OCI-M2 (cell line): Measurements from ENCODE around the gene MT1B.
A peak's percentile ranks its signal among the peaks of the same experiment; 100 is the strongest.

Experiments
- DNase-seq: peaks from one replicate; lab custom pipeline; 2025; ENCODE audit not compliant: unreplicated experiment; lab: John Stamatoyannopoulos, UW

MT1B gene

DNA sequence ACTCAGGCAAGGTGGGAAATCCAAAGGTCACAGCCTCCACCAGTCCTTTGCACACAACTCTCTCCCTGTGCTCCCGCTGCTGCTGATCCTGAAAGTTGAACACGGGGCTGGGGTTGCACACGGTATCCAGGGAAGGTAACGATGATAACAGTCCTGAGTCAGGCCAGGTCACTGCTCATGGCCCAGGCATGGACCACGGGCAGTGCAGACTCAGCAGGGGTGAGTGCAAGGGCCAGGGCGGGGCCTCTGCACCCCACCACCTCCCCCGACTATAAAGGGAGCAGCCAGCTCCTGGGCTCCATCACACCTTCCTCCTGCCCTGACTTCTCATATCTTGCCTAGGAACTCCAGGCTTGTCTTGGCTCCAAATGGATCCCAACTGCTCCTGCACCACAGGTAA is at the start of gene MT1B:
TSS of gene MT1B (plus strand) at position 301 of the 400 bp plus-strand sequence. CDS start at position 369, 68 bp downstream.
- no peak for DNase-seq

DNA sequence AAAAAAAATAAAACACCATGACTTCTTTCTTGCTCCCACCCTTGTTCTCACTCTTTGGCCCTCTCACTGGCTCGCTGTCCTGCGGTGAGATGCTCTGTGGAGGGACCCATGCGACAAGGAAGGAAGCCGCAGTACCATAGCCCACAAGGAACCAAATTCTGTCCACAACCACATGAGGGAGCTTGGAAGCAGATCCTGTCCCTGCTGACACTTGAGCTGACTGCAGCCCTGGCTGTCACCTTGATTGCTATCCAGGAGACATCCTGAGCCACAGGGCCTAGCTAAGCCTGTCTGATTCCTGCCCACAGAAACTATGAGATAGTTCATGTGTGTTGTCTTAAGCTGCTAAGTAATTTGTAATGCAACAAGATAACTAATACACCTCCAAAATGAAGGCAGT is 48.1 kb upstream of the MT1B start:
- no peak for DNase-seq

DNA sequence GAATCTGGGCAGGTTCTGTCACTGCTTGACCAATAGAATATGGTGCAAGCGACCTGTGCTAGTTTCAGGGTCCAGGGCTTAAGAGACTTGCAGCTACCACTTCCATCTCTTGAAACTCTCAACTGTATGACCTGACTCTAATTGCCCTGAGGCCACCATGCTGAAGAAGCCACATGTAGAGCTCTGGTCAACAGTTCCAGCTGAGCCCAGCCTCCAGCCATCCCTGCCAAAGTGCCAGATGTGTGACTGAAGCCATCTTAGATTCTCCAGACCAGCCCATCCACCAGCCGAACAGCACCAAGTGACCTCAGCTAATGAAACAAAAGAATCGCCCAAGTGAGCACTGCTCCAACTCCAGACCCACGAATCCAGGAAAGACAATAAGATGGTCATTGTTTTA is 46.7 kb upstream of the MT1B start:
- DNase-seq, result no peak

DNA sequence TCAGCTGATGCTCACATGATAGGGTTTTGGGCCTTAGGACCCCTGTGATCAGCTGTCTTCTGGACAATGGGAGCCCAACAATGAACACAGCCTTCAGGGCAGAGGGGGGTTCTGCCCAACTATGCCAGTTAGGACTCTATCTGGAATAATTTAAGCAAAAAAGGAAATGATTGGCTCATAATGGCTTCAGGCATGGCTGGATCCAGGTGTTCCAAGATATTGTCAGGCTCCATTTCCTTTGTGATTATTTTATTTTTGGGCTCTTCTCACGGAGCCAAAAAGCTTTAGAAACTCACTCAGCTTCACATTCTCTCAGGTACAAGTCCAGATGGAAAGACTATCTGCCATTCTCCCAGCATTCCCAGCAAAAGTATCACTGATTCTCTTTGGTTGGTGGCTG is 46.2 kb upstream of the MT1B start:
- DNase-seq, result no peak

DNA sequence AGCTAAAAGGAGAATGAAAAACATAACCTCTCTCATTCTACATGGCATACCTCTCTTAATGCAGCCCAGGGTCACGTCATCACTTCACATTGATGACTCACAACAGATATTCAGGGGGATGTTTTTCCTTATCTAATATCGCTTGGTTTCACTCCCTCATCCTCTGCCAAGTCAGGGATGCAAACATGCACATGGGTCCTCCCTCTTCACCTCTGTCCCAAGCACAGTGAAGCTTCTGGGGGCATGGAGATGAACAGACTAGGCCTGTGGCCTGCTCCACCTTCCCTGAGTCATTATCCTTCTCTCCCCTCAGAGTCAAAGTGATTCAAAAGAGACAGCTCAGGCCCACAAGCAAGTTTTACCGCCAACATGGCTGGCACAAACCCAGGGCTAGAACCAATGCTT is 45.6 kb upstream of the MT1B start:
- DNase-seq, result no peak

DNA sequence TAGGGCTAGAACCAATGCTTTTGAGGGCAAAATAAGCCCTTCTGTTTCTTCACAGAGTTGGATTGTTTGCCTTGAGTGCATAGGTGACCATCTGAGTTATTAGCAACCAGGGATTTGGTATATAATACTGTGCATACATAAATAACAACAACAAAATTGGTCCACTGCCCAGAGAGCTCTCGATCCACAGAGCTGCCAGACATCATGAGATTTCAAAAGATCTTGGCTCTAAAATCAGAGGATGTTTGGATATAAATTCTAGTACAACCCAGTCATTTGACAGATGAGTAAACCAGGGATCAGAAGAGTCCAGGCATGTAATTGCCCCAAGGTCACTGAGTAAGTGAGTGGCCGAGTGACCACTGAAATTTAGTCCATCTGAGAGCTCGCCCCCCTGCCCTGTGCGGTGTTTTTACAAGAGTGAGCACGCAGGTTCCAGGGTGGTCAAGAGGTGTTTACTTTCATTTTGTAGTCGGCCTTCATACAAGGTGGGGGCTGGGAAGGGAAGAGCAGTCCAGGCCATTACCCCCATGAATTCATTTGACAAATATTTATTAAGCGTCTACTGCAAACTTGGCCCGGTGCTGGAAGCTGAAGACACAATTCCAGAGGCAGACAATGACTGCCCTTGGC is 45.1 kb upstream of the MT1B start:
- no peak for DNase-seq

DNA sequence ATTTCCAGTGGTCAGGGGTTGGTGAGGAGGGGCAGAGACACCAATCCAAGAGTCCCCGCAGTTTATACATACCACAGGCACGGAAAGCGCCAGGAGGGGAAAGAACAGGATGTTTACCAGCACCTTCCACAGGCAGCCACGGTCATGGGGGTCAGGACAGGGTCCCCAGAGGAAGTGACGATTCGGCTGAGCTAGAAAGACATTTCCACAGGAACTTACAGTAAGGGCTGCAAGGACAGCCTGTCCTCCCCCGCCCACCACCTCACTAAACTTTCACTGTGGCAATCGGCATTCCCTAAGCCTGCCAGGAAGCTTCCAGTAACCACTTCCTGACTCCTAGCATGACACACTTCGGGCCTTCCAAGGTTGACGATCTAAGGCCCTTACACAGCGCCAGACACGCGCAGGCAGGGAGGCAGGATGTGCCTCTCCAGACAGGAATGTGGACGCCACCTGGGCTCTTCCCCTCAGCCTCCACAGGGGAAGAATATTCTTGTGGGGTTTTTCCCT is 44.5 kb upstream of the MT1B start:
- DNase-seq, result no peak

DNA sequence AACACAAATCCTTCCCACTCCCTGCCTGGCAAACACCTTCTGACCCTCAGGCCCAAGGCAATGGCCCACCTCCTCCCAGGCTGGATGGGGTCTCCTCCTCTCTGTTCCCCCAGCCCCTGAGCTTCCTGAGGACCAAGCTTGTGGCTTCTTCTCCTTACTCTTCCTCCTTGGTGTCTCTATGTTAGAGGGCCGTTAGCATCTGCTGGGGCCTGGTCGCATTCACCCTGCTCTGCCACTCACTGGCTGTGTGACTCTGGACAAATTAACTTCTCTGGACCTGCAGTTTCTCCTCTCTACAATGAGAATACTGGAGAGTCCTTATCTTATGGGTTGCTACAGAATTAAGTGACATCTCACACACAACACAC is 44.0 kb upstream of the MT1B start:
- DNase-seq, result no peak

DNA sequence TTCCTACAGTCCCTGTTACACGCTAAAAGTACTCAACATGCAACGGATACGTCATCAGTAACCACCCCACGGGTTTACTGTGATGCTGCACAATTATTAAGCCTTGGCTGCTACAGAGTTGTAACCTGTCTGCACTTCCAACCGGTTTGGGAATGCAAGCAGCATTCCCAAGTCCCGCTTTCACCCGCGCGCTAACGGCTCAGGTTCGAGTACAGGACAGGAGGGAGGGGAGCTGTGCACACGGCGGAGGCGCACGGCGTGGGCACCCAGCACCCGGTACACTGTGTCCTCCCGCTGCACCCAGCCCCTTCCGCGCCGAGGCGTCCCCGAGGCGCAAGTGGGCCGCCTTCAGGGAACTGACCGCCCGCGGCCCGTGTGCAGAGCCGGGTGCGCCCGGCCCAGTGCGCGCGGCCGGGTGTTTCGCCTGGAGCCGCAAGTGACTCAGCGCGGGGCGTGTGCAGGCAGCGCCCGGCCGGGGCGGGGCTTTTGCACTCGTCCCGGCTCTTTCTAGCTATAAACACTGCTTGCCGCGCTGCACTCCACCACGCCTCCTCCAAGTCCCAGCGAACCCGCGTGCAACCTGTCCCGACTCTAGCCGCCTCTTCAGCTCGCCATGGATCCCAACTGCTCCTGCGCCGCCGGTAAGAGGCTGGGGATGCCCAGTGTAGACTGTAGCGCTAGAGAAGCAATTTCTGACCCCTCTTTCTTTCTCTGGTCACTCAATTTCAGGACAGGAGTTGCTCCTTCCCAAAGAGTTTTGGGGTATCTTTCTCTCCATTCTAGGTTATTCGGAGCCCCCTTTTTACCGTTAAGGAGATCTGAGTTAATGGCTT is 43.4 kb upstream of the MT1B start, which contains the start of gene MT2A:
TSS of gene MT2A (plus strand) at position 542 of the 833 bp plus-strand sequence. CDS start at position 614, 72 bp downstream.
- peak; percentile 68 for DNase-seq

DNA sequence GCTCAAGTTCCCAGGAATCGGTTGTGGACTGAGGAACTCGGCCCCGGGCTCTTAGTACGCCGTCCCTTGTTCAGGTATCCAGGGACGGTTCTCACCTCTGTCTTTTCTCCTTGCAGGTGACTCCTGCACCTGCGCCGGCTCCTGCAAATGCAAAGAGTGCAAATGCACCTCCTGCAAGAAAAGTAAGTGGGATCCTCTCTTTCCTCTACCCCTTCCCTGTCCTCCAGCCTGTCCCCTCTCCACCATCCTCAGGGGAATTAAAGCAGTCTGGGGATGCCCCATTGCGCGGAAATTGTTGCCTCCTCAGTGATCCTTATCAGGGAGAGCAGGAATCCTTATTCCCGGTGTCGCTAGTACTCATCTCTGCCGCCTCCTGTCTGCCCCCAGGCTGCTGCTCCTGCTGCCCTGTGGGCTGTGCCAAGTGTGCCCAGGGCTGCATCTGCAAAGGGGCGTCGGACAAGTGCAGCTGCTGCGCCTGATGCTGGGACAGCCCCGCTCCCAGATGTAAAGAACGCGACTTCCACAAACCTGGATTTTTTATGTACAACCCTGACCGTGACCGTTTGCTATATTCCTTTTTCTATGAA is 42.7 kb upstream of the MT1B start:
- DNase-seq, result no peak

DNA sequence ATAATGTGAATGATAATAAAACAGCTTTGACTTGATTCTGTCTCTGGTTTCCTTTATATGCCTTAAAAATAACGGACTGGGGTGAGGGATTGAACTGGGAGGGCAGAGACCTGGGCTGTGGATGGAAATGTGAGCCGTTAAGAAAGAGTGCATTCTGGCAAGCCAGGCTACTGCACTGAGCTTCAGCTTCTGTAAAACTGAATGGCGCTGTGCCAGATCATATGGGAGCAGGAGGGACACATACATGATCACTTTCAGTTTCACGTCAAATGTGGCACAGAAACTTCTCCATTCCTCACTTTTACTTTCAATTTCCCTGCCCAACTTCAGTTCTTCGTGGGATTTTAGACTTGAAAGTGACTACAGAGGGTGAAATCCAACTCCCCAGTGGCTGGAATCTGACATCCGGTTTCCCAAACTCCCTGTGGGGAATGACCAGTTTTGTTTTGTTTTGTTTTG is 42.2 kb upstream of the MT1B start:
- no peak for DNase-seq

DNA sequence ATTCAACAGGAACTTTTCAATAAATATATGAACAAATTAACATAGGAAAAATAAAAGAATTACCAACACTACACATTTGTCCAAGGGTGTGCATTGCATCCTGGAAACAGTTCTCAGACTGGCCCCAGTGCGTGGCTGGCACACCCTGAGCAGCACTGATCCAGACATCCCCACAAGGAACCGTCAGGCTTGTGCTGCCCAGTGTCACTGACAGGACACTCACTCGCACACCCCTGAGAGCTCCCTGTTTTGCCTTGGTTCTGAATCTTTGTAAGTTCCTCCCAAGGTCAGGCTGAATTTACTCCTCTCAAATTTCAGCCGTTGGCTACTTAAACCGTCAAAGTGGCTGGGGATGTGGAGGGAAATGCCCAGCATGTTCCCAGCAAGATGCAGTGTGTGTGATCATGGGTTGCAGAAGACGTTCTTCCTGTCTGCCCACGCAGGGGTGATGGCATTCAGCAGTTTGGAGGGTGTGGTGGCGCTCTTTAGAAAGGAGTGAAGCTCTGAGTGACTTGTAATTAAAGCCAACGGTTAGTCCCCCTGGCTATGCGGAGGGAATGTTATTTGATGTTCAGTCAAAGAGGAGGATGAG is 41.6 kb upstream of the MT1B start:
- no peak for DNase-seq

DNA sequence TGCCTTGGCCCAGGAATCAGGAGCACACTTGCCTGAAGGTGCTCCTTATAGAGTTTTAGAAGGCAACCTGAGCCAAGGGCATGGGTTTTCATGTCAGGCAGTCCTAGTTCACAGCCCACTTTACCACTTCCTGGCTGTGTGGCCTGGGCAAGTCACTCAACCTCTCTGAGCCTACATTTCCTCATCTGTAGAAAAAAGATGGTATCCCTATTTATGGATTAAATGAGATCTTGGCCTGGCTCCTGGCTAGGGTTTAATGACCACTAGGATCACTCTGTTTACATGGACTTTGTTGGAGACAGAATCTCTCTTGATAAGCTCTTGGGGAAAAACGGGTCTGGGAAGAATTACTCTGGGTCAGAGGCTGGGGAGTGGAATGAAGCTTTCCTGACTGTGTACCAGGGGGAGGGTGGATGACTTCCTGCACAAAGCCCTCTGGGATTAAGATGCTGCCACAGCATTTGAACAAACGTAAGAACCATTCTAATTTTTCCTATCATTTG is 41.0 kb upstream of the MT1B start:
- no peak for DNase-seq

DNA sequence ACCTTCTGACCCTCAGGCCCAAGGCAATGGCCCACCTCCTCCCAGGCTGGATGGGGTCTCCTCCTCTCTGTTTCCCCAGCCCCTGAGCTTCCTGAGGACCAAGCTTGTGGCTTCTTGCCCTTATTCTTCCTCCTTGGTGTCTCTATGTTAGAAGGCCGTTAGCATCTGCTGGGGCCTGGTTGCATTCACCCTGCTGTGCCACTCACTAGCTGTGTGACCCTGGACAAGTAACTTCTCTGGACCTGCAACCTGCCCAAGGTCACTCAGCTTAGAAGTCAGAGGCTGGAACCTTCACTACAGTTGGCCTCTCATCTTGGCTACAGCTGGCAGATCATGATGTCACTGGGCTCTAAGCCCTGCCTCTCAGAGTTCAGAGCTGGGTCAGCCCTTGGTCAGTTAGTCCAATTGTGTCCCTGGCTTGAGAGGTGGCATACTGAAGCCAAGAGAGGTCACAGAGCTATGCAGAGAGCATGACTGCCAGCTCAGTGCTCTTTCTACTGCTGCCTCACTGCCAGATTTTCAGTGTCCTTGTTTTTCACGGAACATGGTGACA is 40.3 kb upstream of the MT1B start:
- no peak for DNase-seq

DNA sequence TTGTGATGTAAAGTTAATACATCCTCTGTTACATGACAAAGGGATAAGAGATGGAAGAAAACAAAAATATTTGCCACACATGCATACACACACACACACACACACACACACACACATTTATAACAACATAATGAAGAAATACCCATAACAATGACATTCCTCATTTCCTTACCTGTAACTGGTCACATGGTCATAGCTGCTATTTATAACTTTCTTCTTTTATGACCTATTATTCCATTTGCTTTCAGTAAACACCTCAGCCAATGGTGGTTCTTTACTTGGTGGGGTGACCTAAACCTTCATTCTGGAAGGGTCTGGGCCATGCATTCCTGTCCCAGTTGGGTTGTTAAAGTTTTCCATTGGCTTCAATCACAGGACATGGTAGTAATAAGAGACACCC is 38.0 kb upstream of the MT1B start:
- no peak for DNase-seq

DNA sequence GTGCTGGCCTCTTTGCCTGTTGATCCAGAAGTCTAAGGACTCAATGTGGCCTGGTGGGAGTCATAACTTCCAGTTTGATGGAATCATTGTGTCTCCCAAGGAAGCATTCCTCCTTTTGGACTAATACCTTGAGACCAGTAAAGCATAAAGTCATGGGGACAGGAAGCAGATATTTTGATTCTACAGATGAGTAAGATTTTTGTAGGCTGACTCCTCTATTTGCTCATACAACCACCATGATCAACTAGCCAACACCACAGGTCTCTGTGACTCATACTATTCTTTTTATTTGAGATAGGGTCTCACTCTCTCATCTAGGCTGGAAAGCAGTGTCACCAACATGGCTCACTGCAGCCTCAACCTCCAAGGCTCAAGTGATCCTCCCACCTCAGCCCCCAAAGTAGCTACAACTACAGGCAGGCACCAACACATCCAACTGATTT is 37.1 kb upstream of the MT1B start:
- no peak for DNase-seq

DNA sequence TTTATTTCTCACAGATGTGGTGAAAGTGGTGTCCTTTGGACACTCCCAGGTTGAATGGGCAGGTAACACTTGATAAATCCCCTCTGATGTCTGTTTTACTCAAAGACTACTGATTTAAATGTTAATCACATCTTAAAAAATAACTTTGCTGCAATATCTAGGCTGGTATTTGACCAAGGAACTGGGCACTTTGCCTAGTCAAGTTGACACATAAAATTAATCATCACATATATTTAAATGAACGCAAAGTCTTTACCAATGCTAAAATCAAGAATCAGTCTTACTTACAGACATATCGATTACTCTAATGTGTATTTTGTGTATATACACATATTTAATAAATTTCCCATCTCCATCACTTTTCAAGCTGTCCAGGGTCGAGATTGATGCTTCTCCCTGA is 36.3 kb upstream of the MT1B start:
- no peak for DNase-seq

DNA sequence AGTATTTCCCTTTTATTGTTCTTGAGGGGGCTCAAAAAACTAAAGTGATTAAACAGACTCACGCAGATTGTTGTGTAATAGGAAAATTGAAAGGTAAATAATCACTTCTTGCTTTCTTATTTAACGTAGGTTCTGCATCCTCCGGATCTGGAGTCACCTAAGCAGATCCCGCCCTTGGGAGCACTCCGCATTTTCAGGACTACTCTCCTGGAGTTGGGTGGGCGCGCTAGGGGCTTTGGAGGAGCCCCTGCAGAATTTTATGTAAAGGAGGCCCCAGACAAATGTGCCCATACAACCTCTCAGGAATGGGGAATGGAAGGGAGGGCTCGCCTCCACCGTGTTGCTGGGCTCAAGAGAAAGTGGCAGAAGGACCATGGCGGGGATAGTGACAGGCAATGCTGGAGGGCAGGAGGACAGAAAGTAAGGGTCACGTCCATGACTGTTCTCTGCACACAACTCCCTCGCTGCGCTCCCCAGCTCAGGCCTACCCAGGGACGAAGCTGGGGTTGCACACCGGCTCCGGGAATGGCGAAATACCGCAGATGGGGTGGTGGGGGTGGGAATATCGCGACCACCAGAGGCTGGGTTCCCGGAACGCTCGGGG is 35.0 kb upstream of the MT1B start:
- no peak for DNase-seq

DNA sequence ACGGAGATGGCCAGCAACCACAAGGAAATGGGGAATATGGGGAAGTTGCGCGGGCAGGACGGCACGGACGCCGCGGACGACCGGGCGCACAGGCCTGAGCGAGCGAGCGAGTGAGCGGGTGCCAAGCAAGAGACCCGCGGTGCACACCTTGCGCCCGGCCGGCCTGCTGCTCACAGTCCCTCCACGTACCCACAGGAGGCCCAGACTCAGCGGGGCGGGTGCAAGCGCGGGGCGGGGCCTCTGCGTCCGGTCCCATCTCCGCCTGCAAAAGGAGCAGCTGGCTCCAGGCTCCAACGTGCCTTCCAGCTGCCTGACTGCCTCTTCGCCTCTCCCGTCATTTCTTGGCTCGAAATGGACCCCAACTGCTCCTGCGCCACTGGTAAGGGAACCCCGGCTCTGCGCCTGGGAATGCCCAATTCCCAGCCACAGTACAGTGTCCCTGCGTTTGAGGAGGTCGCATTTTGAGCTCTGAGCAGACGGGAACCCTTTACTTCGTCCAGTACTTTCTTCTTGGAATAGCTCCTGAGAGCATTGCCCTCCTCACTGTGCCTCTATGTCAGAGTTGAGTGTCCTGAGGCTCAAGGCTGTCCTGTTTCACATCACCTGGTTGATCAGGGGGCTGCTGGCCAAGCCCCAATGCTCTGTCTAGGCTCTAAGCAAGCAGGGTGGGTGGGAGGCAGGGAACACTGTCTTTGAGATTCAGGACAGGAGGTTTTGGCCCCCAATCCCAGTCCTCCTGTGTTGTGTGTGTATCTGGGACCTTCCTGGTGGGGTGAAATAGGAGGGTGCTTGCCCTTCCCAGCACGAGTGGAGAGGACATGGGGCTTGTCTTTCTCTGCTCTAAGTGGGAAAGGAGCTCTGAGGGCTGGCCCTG is 34.2 kb upstream of the MT1B start:
- DNase-seq, result no peak

DNA sequence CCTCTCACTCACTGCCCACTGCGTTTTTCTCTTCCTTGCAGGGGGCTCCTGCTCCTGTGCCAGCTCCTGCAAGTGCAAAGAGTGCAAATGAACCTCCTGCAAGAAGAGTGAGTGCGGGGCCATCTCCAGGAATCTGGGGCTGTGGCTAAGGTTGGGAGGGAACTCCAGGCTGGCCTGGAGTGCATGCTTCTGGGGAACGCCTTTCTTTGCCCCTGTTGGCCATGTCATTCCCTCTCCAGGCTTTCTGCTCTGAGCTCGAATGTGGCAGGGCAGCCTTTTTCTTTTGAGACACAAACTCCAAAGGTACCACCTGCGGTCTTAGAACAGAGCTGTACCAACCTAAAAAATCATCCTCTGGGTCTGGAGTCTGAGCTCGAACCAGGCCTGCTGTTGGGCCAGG is 33.5 kb upstream of the MT1B start:
- no peak for DNase-seq
